ENCODE results near the gene ABI3.

ABI3 gene

DNA sequence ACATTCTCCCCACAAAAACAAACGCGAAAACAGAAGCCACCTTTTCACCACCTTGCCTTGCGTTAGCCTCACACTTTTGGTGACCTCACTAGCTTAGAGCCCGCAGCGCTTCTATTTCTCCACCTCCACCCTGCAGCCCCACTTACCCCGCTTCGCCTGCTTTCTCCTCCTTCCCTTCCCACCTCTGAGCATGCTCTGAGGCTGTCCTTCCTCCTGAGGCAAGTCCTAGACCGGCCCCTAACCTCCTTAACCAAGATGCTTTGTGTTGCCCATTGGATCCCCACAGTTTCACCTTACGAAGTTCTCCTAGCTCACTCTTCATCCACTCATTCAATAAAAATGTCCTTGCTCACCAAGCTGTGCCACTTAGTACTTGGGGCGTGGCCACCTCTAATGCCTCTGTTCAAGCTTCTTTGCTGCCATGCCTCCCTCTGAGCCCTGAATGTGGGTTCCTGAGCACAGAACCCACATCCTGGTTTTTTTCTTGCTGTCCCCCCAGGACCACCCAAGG, 1.4 kb upstream of the ABI3 start:
- H3K27ac Mint-ChIP-seq, result peak overlapping the region; percentile 67

GRCh38 chr17:49213399-49213798, 2.9 kb downstream of the ABI3 start:
- peaks cover 47% of the 10 kb centered on the region for H3K36me3 Mint-ChIP-seq (ENCODE audit: low read depth)
- H3K27ac Mint-ChIP-seq, result no peak overlapping the region
- DNase-seq (ENCODE audit: low spot score), result no peak
- peak overlapping the region; percentile 95 for H3K4me3 Mint-ChIP-seq
- H3K9me3 Mint-ChIP-seq, result no peaks in the 10 kb centered on the region
- peaks cover 75% of the 10 kb centered on the region for H3K4me1 Mint-ChIP-seq (ENCODE audit: low read depth)
- no peaks in the 10 kb centered on the region for H3K27me3 Mint-ChIP-seq (ENCODE audit: low read depth)

More for the DNA sequence above, 1.4 kb upstream of the ABI3 start:
- H3K9me3 Mint-ChIP-seq, result no peaks in the 10 kb centered on the region
- H3K36me3 Mint-ChIP-seq (ENCODE audit: low read depth), result peaks cover 19% of the 10 kb centered on the region
- peak overlapping the region; percentile 95 for H3K4me3 Mint-ChIP-seq
- peaks cover 48% of the 10 kb centered on the region for H3K4me1 Mint-ChIP-seq (ENCODE audit: low read depth)
- no peaks in the 10 kb centered on the region for H3K27me3 Mint-ChIP-seq (ENCODE audit: low read depth)
- no peak for DNase-seq (ENCODE audit: low spot score)

DNA sequence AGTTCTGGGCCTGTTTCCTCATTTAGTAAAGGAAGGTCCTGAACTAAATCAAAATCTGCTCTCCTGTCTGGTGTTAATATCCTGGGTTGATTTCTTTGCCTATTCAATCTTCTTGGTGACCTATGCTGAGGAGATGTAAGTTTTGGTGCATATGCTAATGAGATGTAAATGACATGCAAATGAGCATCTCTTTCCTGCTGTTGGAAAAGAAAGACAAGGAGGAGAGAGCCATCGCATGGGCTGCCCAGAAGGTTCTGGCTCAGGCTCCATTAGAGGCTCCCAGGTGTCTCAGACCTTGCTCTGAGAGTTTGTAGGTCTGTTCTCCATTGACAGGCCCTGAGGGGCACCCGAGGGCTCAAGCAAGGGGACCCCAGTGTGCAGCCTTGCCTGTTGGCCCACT, 3.3 kb downstream of the ABI3 start:
- no peak for DNase-seq (ENCODE audit: low spot score)
- no peaks in the 10 kb centered on the region for H3K9me3 Mint-ChIP-seq
- H3K4me3 Mint-ChIP-seq, result peak overlapping the region; percentile 69
- peaks cover 74% of the 10 kb centered on the region for H3K4me1 Mint-ChIP-seq (ENCODE audit: low read depth)
- no peaks in the 10 kb centered on the region for H3K27me3 Mint-ChIP-seq (ENCODE audit: low read depth)
- H3K27ac Mint-ChIP-seq, result no peak overlapping the region
- peaks cover 48% of the 10 kb centered on the region for H3K36me3 Mint-ChIP-seq (ENCODE audit: low read depth)

- peaks cover 67% of the 10 kb centered on the region for H3K4me1 Mint-ChIP-seq (ENCODE audit: low read depth)
- H3K36me3 Mint-ChIP-seq (ENCODE audit: low read depth), result peaks cover 53% of the 10 kb centered on the region
- peak overlapping the region; percentile 71 for H3K27ac Mint-ChIP-seq
- DNase-seq (ENCODE audit: low spot score), result no peak
- no peaks in the 10 kb centered on the region for H3K9me3 Mint-ChIP-seq
- peak overlapping the region; percentile 69 for H3K4me3 Mint-ChIP-seq
- no peaks in the 10 kb centered on the region for H3K27me3 Mint-ChIP-seq (ENCODE audit: low read depth)
These were observed 4.3 kb downstream of the ABI3 start for GRCh38 chr17:49214676-49215360.

DNA sequence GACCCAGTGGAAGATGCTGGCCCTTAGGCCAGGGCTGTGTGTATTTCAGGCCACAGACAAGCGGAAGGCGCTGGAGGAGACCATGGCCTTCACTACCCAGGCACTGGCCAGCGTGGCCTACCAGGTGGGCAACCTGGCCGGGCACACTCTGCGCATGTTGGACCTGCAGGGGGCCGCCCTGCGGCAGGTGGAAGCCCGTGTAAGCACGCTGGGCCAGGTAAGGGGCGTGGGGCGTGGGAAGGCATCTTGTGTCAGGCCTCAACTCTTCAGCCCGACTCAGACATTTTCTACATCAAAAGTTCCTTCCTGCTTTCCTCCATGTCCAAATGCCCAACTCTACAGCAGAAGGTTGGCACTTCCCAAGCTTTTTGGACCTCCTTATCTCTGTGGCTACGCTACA, 6.0 kb downstream of the ABI3 start:
- H3K36me3 Mint-ChIP-seq (ENCODE audit: low read depth), result peaks cover 50% of the 10 kb centered on the region
- H3K9me3 Mint-ChIP-seq, result no peaks in the 10 kb centered on the region
- peak overlapping the region; percentile 70 for H3K27ac Mint-ChIP-seq
- no peak for DNase-seq (ENCODE audit: low spot score)
- no peaks in the 10 kb centered on the region for H3K27me3 Mint-ChIP-seq (ENCODE audit: low read depth)
- peaks cover 56% of the 10 kb centered on the region for H3K4me1 Mint-ChIP-seq (ENCODE audit: low read depth)
- H3K4me3 Mint-ChIP-seq, result peak overlapping the region; percentile 77

GRCh38 chr17:49216953-49217650, 6.6 kb downstream of the ABI3 start:
- no peak for DNase-seq (ENCODE audit: low spot score)
- H3K36me3 Mint-ChIP-seq (ENCODE audit: low read depth), result peaks cover 55% of the 10 kb centered on the region
- H3K4me1 Mint-ChIP-seq (ENCODE audit: low read depth), result peaks cover 55% of the 10 kb centered on the region
- peak overlapping the region; percentile 48 for H3K4me3 Mint-ChIP-seq
- H3K9me3 Mint-ChIP-seq, result no peaks in the 10 kb centered on the region
- H3K27me3 Mint-ChIP-seq (ENCODE audit: low read depth), result no peaks in the 10 kb centered on the region
- peak overlapping the region; percentile 57 for H3K27ac Mint-ChIP-seq

GRCh38 chr17:49217651-49218413, 7.3 kb downstream of the ABI3 start:
- Mint-ChIP-seq H3K27me3 (ENCODE audit: low read depth) (no peaks in the 10 kb centered on the region), H3K36me3 (ENCODE audit: low read depth) (peaks cover 57% of the 10 kb centered on the region), H3K9me3 (no peaks in the 10 kb centered on the region), H3K4me1 (ENCODE audit: low read depth) (peaks cover 51% of the 10 kb centered on the region), H3K4me3 (peak overlapping the region; percentile 82), H3K27ac (peak overlapping the region; percentile 88)
- DNase-seq (ENCODE audit: low spot score), result peak; percentile 64

DNA sequence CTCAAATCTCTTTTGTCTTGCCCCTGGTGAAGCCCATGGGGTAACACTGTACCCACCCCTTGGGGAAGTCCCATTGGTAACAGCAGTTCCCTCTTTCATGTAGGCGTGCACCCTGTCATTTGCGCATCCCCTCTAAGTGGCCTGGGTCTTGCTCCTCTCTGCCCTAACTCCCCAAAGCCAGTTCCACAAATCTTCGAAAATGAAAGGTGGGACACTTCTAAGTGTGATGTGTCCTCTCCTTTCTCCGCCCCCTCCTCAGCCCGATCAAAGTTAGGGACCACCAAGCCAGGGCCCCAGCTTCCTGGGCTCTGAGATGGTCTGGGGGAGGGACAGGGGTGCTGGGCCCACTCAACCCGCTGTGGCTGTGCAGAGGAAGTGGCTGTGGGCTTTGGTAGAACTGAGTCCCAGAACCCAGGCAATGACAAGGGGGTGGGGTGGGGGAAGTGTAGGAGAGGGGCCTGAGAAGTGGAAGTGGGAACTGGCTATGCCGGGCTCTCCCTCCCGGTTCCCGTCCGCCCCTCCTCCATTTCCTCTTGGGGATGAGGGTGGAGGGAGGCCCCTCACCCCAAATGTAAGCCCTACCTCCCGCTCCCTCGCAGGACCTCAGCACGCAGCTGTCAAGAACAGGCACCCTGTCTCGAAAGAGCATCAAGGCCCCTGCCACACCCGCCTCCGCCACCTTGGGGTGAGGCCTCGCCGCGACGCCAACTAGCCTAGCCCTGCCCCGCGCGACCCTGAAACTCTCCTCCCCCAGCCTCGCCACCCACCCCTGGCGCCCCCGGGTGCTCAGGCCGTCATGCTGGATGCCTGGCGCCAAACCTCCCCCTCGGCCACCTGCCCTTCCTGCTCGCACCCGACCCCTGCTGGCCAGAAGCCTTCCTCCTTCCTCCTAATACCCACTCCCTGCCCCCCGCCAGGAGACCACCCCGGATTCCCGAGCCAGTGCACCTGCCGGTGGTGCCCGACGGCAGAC, 8.7 kb downstream of the ABI3 start:
- Mint-ChIP-seq H3K27me3 (ENCODE audit: low read depth) (peaks cover 3% of the 10 kb centered on the region), H3K27ac (peak overlapping the region; percentile 71), H3K9me3 (no peaks in the 10 kb centered on the region), H3K4me3 (peak overlapping the region; percentile 55), H3K4me1 (ENCODE audit: low read depth) (peaks cover 48% of the 10 kb centered on the region), H3K36me3 (ENCODE audit: low read depth) (peaks cover 57% of the 10 kb centered on the region)
- peak; percentile 42 for DNase-seq (ENCODE audit: low spot score)

- peaks cover 54% of the 10 kb centered on the region for H3K36me3 Mint-ChIP-seq (ENCODE audit: low read depth)
- H3K27ac Mint-ChIP-seq, result no peak overlapping the region
- DNase-seq (ENCODE audit: low spot score), result no peak
- no peaks in the 10 kb centered on the region for H3K9me3 Mint-ChIP-seq
- no peak overlapping the region for H3K4me3 Mint-ChIP-seq
- peaks cover 8% of the 10 kb centered on the region for H3K27me3 Mint-ChIP-seq (ENCODE audit: low read depth)
- peaks cover 46% of the 10 kb centered on the region for H3K4me1 Mint-ChIP-seq (ENCODE audit: low read depth)
These were observed 9.5 kb downstream of the ABI3 start for GRCh38 chr17:49219987-49220386.

DNA sequence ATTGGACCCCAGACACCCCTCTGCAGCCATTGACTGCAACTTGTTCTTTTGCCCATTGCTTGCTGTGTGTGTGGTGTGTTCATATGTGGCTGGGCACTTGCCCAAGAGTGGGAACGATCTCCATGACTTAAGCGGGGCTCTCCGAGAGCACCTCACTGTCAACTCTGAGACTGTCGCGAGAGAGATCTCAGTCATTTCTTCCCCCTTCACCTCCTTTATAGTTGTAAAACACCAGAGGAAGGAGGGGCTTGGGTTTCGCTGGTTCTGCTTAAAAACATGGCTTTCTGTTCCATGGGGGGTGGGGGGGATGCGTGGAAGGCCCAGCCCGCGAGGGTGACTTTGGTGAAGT, 12.6 kb downstream of the ABI3 start:
- Mint-ChIP-seq H3K27me3 (ENCODE audit: low read depth) (peaks cover 23% of the 10 kb centered on the region), H3K4me3 (peak overlapping the region; percentile 72), H3K36me3 (ENCODE audit: low read depth) (peaks cover 36% of the 10 kb centered on the region), H3K27ac (no peak overlapping the region), H3K4me1 (ENCODE audit: low read depth) (peaks cover 31% of the 10 kb centered on the region), H3K9me3 (no peaks in the 10 kb centered on the region)
- DNase-seq (ENCODE audit: low spot score), result no peak

- H3K27ac Mint-ChIP-seq, result no peak overlapping the region
- no peaks in the 10 kb centered on the region for H3K9me3 Mint-ChIP-seq
- peak; percentile 55 for DNase-seq (ENCODE audit: low spot score)
- H3K4me3 Mint-ChIP-seq, result peak overlapping the region; percentile 72
- H3K4me1 Mint-ChIP-seq (ENCODE audit: low read depth), result peaks cover 28% of the 10 kb centered on the region
- peaks cover 26% of the 10 kb centered on the region for H3K27me3 Mint-ChIP-seq (ENCODE audit: low read depth)
- H3K36me3 Mint-ChIP-seq (ENCODE audit: low read depth), result peaks cover 33% of the 10 kb centered on the region
These were observed 13.2 kb downstream of the ABI3 start for GRCh38 chr17:49223517-49224197.

GRCh38 chr17:49224198-49224996, 13.9 kb downstream of the ABI3 start:
- H3K36me3 Mint-ChIP-seq (ENCODE audit: low read depth), result peaks cover 28% of the 10 kb centered on the region
- H3K27me3 Mint-ChIP-seq (ENCODE audit: low read depth), result peaks cover 32% of the 10 kb centered on the region
- H3K4me1 Mint-ChIP-seq (ENCODE audit: low read depth), result peaks cover 24% of the 10 kb centered on the region
- H3K9me3 Mint-ChIP-seq, result no peaks in the 10 kb centered on the region
- H3K4me3 Mint-ChIP-seq, result peak overlapping the region; percentile 72
- no peak overlapping the region for H3K27ac Mint-ChIP-seq
- DNase-seq (ENCODE audit: low spot score), result peak; percentile 41

Measured in T-helper 2 cell treated with Interferon-gamma antibody and Interleukin-4, amounts not matched to agents 5 μg/mL and 100 μg/mL, for 36 hours (primary cell).